Measurements from ENCODE around the gene PC.

Gene PC

DNA sequence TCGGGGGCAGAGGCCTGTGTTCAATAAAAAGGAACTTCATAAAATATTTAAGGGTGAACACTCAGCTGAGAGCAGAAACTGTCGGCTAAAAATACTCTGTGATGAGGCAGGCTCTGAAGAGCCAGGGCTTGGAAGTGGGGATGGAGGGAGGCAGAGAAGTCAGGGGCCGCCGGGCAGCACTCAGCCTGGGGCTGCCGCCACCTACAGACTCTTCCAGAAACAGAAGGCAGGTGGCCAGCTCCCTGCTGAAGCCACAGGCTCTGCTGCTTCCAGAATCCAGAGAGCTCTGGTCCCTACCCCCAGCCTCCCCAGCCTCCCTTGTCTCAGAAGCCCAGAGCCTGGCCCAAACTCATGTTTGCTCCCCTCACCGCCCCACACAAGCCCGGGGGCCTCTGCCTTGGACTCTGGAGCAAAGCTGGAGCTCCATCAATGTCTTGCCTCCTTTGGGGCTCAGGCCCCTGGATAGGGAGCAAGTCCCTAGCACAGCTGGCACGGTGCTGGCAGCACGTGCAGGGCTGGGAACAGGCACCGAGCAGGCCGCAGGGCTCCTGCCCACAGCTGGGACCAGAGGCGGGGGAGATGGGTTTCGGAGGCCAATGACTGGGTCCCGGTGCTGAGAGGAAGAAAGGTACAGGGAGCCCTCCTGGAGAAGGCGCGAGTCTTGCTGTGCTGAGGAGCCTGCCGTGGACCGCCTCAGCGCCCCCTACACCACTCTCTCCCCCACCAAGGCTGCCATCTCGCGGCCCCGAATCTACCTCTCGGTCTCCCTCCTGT, 93.1 kb downstream of the PC start:
- DNase-seq (ENCODE audit: low read depth): no peak

DNA sequence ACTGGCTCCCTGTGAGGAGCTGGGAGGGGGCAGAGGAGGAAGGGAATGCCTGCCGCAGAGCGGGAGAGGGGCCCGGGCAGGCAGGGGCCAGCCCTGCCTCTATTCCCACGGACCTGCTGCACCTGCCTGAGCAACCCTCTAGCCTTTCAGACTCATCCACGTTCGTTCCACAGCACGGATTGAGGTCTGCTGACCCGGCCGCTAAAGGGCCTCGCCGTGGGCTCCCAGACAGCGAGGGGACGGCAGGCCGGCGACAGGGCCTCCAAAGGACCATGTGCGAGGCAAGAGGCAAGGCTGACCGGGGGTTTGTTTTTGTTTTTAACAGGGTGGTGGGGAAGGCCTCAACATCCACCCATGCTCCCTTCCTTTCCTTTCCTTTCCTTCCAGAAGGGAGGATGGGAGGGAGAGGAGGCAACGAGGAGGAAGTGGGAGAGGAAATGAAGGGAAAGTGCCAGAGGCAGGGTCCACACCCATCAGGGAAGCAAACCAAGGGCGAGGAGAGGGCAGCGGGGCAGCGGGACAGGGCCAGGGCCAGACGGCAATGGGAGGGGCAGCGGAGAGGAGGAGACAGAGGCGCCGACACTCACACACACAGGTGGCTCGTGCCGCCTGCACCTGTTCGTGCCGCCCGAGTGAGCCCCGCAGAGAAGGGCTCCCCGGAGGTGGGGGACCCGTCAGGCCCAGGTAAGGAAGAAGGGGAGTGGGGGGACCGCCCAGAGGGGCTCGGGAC, 93.8 kb downstream of the PC start:
- no peak for DNase-seq (ENCODE audit: low read depth)

DNA sequence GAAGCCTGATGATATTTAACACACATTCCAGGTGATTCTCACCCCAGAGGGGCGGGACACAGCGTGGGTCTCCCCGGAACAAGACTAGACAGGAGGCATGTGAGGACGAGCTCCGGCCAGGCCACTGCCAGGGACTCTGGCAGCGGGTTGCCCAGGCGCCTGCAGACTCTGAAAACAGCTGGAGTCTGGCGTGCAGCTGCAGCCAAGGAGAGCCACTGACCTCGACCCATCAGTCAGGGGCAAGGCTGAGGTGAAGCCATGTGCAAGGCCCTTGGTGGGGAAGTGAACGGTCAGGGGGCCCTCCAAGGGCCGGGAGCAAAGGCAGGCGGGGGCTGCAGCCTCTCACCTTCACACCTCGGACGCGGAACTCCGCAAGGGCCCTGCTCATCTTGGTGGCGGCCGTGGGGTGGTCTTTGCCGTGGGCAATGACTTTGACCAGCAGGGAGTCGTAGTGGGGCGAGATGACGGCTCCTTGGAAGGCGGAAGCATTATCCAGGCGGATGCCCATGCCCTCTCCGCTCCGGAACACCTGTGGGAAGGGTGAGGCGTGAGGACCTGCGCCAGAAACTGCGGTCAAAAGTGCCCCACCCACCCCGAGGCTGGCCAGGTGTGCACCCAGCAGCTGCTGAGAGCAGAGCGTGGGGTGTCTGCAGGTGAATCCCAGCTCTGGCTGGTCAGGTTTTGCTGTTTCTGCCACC, 94.6 kb downstream of the PC start:
- no peak for DNase-seq (ENCODE audit: low read depth)

DNA sequence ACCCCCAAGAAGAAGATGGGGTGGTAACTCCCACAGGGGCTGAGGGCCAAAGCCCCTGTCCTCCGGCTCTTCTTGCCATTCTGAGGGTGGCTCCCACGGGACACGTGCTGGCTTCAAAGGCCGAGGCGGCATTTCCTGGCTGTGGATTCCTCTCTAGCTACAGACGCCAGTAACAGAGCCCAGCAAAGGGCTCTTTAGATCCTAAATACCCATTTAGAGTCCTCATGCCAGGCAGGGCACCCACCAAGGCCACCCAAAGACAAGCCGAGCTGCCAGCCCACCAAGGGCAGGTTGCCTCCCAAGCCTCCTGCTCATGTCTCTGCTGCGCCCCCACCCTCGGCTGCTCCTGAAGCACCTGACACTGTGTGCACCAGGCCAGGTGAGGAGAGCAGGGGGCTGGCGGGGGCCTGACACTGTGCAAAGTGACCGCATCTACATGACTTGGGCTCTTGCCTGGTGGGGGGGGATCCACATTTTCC, 95.6 kb downstream of the PC start:
- DNase-seq (ENCODE audit: low read depth): no peak

DNA sequence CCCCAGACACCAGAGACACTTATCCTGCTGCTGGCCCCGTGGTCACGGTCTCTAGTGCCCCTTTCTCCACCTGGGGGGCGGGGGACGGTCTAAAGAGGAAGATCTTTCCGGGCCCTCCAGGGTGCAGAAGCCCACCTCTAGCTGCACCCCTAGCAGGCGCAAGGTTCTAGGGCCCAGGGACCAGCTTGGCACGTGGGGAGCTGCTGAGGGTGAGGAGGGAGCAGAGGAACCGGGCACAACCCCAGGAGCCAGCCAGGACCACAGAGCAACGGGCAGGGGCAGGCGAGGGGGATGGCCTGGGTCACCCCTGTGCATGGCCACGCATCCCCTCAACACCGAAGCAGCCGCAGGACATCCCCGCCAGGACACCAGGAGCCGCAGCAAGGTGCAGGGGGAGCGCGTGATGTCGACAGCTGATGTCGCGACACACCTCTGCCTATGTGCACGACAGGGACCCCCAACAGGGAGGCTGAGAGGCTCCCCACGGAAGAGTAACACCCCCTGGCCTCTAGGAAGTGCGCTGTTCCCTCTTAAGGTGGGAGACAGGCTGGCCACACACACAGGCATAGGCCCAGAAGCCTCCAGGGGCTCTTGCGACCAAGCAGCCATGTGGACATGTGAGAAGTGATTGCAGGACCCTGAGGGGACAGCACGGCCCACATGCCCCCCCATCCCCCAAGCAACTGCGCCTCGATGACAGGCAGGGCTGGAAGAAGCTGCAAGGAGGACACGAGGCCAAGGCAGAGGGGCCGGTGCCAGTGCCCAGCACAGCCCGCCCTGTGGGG, 96.2 kb downstream of the PC start:
- DNase-seq (ENCODE audit: low read depth): no peak

DNA sequence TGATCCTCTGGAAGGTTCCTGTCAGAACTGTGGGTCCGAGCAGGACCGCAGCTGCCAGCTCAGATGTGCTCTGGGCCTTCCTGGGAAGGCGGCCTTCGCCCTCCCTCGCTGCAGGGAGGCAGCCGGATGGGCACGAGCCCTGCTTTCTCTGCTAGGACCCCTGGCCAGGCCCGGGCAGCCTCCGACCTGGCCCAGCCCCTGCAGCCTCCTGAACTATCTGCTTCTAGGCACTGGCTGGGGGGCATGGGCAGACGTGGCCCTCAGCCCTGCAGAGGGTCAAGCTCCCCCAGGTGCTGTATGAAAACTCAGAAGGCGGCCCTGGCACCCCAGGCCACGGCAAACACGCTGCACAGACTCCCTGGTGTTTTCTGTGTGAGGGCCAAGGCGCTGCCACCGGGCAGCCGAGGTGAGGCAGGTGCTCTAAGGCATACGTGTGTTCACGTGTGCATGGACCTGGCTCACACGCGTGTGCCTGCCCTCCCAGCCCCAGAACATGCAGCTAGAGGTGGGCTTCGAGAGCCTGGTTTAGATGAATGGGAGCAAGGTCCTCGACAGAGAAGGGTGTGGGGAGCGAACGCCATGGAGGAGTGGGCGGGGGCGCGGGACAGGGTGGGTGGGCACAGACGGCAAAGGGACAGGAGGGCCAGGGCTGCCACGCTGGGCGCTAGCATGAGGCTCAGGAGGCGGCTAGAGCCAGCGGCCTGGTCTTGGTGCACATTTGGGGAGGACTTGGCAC, 97.0 kb downstream of the PC start:
- DNase-seq (ENCODE audit: low read depth): no peak

DNA sequence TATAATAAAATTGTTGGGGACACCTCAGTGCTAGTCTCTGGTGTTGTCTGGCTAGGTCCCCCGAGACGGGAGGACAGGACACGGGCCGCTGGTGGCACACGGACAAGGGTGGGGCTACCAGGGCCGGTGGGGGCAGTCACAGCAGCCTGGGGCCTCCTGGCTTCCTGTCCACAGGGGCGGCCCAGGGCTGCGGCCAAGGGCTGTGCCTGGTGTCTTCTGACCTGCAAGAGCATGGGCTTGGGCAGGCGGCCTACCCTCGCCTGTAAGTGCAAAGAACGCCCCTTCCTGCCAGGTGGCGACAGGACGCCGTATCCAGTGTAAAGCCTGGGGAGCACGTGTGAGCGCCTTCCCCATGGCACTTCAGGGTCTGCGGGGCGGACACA, 97.7 kb downstream of the PC start:
- no peak for DNase-seq (ENCODE audit: low read depth)

DNA sequence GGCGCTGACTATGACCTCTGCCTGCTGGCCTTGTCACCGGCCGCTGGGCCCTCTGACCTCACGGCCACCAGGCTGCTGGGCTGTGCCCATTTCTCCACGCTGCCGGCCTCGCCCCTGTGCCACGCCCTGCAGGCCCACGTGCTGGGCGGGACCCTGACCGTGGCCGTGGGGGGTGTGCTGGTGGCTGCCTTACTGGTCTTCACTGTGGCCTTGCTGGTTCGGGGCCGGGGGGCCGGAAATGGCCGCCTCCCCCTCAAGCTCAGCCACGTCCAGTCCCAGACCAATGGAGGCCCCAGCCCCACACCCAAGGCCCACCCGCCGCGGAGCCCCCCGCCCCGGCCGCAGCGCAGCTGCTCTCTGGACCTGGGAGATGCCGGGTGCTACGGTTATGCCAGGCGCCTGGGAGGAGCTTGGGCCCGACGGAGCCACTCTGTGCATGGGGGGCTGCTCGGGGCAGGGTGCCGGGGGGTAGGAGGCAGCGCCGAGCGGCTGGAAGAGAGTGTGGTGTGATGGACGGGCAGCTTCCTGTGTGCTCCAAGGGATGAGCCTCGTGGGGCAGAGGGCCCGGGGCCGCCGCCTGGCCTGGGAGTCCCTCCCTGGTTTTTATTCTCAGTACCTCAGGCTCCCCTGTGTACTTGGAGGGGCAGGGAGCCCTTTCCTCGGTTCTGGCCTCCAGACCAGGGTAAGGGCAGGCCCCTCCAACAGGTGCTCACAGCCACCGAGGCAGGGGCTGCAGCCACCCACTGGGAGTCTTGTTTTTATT, 98.3 kb downstream of the PC start:
- no peak for DNase-seq (ENCODE audit: low read depth)

DNA sequence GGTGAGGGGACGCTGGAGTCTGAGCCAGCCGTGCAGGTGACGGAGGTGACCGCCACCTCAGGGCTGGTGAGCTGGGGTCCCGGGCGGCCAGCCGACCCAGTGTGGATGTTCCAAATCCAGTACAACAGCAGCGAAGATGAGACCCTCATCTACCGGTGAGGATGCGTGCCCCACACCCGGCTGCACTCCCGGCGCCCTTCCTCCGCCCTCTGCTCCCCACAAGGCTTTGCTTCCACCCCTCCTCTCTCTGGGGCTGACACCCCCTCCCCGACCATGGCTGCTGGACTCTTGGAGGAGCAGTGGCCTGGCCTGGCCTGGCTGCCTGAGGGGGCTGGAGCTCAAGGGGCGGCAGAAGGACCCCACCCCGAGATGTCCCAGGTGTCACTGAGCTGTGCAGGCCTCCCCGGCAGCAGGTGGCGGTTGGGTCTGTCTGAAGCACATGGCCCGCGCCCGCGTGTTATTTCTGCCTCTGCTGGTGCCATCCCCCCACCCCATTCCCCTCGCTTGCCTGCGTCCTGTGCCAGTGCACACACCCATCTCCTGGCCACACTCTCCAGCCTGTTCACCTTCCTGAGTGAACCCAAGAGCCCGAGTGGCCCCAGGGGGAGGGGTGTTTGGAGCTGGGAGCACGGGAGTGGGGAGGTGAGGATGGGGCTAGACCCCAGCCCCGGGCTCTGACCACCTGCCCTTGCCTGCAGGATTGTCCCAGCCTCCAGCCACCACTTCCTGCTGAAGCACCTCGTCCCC, 99.1 kb downstream of the PC start:
- DNase-seq (ENCODE audit: low read depth): no peak

DNA sequence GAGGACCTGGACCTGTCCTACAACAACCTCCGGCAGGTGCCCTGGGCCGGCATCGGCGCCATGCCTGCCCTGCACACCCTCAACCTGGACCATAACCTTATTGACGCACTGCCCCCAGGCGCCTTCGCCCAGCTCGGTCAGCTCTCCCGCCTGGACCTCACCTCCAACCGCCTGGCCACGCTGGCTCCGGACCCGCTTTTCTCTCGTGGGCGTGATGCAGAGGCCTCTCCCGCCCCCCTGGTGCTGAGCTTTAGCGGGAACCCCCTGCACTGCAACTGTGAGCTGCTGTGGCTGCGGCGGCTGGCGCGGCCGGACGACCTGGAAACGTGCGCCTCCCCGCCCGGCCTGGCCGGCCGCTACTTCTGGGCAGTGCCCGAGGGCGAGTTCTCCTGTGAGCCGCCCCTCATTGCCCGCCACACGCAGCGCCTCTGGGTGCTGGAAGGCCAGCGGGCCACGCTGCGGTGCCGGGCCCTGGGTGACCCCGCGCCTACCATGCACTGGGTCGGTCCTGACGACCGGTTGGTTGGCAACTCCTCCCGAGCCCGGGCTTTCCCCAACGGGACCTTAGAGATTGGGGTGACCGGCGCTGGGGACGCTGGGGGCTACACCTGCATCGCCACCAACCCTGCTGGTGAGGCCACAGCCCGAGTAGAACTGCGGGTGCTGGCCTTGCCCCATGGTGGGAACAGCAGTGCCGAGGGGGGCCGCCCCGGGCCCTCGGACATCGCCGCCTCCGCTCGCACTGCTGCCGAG, 99.8 kb downstream of the PC start:
- DNase-seq (ENCODE audit: low read depth): no peak

DNA sequence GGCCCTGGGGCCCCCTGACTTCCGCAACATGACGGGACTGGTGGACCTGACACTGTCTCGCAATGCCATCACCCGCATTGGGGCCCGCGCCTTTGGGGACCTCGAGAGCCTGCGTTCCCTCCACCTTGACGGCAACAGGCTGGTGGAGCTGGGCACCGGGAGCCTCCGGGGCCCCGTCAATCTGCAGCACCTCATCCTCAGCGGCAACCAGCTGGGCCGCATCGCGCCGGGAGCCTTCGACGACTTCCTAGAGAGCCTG, 100.3 kb downstream of the PC start:
- DNase-seq (ENCODE audit: low read depth): no peak

DNA sequence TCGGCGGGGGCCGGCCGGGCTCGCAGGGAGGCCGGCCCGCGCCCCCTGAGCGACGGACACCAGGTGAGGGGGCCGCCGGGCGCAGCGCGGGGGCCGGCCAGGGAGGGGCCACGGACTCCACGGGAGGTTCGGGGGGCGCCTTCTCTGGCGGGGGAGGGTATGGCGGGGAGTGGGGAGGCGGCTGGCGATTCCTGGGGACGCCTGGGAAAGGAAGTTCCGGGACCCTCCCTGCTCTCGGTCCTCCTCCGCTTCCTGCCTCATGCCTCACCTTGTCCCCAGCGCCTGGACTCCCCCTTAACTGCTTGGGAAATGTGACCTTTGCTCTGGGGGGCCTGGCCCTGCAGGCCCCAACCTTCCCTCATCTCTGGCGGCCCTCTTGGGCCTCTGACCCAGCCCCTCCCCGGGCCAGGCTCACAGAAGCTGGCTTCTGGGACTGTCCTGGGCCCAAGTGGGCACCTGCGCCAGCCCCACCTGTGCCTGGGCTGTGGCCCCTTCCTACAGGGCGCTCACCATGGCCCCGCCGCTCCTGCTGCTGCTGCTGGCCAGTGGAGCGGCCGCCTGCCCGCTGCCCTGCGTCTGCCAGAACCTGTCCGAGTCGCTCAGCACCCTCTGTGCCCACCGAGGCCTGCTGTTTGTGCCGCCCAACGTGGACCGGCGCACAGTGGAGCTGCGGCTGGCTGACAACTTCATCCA, 100.8 kb downstream of the PC start:
- no peak for DNase-seq (ENCODE audit: low read depth)

DNA sequence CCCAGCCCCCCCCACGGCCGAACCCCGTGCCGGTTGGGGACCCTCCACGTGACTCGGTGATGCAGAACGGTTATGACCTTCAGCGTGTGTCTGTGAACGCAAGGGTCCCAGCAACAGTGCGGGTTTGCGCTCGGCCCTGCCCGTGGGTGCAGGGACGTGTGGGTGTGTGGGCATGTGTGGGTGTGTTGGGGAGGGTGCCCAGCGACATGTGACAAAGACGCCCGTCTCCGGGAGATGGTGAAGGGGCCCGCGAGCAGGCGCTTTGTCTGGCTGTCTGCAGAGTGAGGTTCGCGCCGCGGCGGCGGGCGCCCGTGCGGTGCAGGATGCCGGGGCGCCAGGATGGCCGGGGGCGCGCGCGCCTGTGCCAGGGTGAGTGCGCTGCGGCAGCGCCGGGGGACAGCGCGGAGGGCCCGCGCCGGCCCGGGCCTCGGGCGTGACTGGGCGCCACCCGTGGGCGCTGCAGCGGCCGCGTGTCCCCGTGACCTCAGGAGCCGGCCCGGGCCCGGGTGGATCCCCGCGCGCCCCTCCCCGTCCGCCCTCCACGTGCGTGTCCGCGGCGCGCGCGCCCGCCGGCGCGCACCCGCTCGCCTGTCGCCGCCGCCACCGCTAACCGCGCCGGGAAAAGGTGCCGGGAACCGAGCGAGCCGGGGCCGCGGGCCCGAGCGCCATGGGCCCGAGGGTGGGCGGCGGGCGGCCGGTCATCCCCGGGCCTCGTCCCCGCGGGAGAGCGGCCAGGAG, 101.5 kb downstream of the PC start, which contains the start of gene LRFN4:
TSS of gene LRFN4 (plus strand) at position 569 of the 738 bp plus-strand sequence. CDS start 681 bp downstream, outside the sequence.
- DNase-seq (ENCODE audit: low read depth): no peak

DNA sequence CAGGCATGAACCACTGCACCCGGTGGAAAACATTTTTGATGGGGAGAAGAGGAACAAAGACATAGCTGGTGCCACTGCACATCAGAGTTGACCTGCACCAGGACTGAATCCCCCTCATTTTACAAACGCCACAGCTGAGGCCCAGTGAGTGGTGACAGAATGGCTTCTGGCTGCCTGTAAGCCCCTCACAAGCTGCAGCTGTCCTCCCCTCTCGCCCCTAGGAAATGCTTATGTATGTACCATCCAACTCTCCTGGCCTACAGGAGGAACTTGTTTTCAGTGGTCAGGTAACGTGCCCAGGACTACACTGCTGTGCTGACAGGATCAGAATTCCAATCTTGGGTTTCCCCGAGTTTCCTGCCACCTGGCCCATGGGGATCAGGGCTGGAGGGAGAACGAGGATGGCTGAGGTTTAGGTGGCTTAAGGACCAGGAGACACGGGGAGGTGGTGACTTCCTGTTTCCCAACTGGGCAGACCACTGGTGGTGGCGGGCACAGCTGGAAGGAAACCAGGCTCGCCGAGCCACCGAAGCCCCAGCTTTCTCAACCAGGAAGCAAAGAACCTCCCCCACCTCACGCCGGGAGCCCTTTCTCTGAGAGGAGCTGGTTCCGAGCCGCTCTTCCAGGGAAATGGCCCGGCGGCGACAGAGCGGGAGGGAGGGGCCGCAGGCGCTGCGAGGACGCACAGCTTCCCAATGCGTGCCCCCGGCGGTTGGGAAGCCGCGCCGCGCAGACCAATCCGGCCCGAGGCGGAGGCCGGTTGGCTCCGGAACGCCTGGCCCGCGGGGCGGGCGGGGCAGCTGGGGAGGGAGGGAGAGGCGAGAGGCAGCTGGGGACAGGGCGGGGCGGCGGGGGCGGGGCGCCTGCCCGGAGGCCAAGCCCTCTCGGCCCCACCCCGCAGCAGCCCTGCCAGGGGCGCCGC, 102.3 kb downstream of the PC start:
- peak; percentile 54 for DNase-seq (ENCODE audit: low read depth)

DNA sequence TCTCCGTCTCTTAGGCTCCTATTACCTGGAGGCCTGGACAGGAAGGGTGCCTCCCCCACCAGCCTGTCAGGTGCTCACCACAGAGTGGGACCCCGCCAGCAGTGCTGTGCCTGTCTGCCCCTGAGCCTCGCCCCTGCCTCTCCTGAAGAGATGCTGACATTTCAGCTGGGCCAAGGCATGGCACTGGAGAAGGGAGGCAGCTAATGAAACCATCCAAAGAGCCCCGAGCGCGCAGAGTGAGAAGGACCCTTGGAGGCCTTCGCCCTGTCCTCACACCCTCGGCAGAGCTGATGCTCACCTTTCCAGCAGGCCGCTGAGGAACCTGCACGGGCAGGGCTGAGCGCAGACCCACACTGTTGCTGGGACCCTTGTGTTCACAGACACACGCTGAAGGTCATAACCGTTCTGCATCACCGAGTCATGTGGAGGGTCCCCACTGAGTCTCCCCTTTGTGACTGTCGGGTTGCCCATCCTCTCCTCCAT, 103.4 kb downstream of the PC start:
- DNase-seq (ENCODE audit: low read depth): no peak

DNA sequence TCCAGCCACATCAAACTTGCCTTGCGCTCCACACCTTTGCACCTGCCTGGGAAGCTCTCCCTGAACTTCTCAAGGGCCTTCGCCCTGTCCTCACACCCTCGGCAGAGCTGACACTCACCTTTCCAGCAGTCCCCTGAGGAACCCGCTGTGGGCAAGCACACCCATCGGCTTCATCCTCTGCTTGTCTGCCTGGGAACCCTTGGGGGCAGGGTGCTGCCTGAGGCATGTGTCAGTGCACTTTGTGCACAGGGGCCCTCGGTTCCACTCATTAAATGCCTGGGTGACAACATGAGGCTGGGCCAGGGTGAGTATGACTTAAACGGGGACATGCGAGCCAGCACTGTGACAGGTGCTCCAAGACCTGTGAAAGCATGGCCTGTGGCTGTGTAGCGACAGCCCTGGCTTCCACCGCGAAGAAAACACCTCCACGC, 103.9 kb downstream of the PC start:
- no peak for DNase-seq (ENCODE audit: low read depth)

Data from stimulated activated CD8-positive, alpha-beta memory T cell treated with anti-CD3 and anti-CD28 coated beads, Interleukin-15, amount 100 ng/mL, for 1 hour (primary cell).